Activated CD4-positive, alpha-beta T cell treated with anti-CD3 and anti-CD28 coated beads, Interleukin-2, amount 10 ng/mL, durations not matched to agents 7 days and 5 days (primary cell): ENCODE measurements around the gene HMGCL. TPM values are rescaled to one million over a fixed set of nuclear protein-coding genes. Genes with fewer than 3 reads are reported as not detected.
"Not testable (repeated sequence)": the region's sequence is repeated elsewhere in the genome, so short reads cannot be mapped to it uniquely, and the experiment has no call there.

Experiments
- CTCF ChIA-PET: fragments of 350-600 bp; sonication (Branson Sonifier 250); formaldehyde crosslinking; loops from one replicate; lab custom pipeline; 2021; ENCODE audit warnings: antibody characterized with exemption; lab: Charles Lee
- POLR2A ChIA-PET: fragments of 350-600 bp; sonication (Branson Sonifier 250); formaldehyde crosslinking; loops from one replicate; lab custom pipeline; 2021; ENCODE audit warnings: antibody characterized with exemption; lab: Charles Lee
- DNase-seq: peaks from one replicate; pipeline ENCODE4 v3.0.0-alpha.2; 2020
- H3K27ac Mint-ChIP-seq: one replicate; pipeline ENCODE4 v1.8.0; 2021; ENCODE audit warnings: mild to moderate bottlenecking, moderate library complexity, mixed read lengths
- H3K27me3 Mint-ChIP-seq: one replicate; pipeline ENCODE4 v1.8.0; 2021; ENCODE audit warnings: mixed read lengths
- H3K36me3 Mint-ChIP-seq: one replicate; pipeline ENCODE4 v1.8.0; 2021; ENCODE audit warnings: low read depth, mixed read lengths
- H3K4me1 Mint-ChIP-seq: one replicate; pipeline ENCODE4 v1.8.0; 2021; ENCODE audit warnings: mixed read lengths
- H3K4me3 Mint-ChIP-seq: one replicate; pipeline ENCODE4 v1.8.0; 2021; ENCODE audit warnings: mild to moderate bottlenecking, moderate library complexity, mixed read lengths
- H3K9me3 Mint-ChIP-seq: one replicate; pipeline ENCODE4 v1.8.0; 2021; ENCODE audit warnings: mixed read lengths
- total RNA-seq, 2 experiments: library from RNA; stranded (reverse); gene quantifications; one replicate each; pipeline ENCODE4 v1.2.3, GENCODE V29; 2021

HMGCL gene
- total RNA-seq, 2 experiments from 2014 or later = 22.1 to 25.2 TPM

DNA sequence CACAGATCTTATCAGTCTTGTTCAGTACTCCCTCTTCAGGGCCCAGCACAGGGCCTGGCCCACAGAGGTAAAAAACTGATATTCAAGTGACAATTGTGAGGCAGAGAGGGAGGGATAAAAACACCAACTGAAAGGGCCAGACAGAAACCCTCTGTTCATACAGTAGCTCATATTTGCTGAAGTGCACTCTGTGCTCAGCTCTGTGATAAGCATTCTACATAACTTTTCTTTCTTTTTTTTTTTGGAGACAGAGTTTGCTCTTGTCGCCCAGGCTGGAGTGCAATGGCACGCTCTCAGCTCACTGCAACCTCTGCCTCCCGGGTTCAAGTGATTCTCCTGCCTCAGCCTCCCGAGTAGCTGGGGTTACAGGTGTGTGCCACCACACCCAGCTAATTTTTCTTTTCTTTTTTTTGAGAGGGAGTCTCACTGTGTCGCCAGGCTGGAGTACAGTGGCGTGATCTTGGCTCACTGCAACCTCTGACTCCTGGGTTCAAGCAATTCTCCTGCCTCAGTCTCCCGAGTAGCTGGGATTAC, 22.4 kb downstream of the HMGCL start:
- not testable (repeated sequence) for H3K4me3 Mint-ChIP-seq, H3K36me3 Mint-ChIP-seq, DNase-seq, H3K9me3 Mint-ChIP-seq, H3K27me3 Mint-ChIP-seq, H3K27ac Mint-ChIP-seq
- ChIA-PET CTCF (interaction anchor here (0.5 to 3.1 kb wide), 5 partner anchors 8 to 456 kb away, joined by 3 to 27 read pairs (median 4); partner anchors contain the start of gene LYPLA2), POLR2A (interaction anchor here (0.7 kb wide), 1 partner anchor 57 kb away, joined by 5 read pairs; no protein-coding TSS in a partner anchor)
- peaks cover 25% of the 10 kb centered on the region for H3K4me1 Mint-ChIP-seq

GRCh38 chr1:23801876-23802275, 23.4 kb downstream of the HMGCL start:
- Mint-ChIP-seq H3K9me3 (no peaks in the 10 kb centered on the region), H3K27ac (peak overlapping the region; percentile 57), H3K4me3 (peak overlapping the region; percentile 95), H3K27me3 (no peaks in the 10 kb centered on the region), H3K4me1 (peaks cover 20% of the 10 kb centered on the region), H3K36me3 (peaks cover 6% of the 10 kb centered on the region)
- no peak for DNase-seq
- ChIA-PET CTCF (interaction anchor here (0.9 to 3.1 kb wide), 7 partner anchors 9 to 275 kb away, joined by 3 to 27 read pairs (median 4); partner anchors contain the start of genes PITHD1 and RPL11), POLR2A (interaction anchor here (0.7 kb wide), 1 partner anchor 58 kb away, joined by 5 read pairs; no protein-coding TSS in a partner anchor)

DNA sequence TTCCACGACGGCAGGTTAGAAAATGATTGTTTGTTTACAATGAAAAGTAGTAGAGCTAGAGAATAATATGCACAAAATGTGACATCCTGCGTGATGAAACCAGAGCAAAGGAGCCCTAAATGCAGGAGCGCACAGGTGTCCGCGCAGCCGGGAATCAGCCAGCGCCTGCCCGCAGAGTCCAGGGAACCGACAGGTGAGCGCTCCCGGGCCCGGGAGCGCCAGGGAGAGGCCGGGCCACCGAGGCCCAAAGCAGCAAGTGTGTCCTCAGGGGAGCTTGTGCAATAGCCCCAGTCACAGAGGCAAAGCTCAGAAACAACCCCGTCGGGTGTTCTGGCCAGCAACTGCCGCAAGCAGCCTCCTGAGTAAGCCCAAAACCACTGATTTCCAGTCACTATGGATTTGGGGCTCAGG, 23.9 kb downstream of the HMGCL start:
- no peaks in the 10 kb centered on the region for H3K9me3 Mint-ChIP-seq
- H3K36me3 Mint-ChIP-seq = peaks cover 9% of the 10 kb centered on the region
- CTCF ChIA-PET = interaction anchor here (0.9 to 3.1 kb wide), 6 partner anchors 10 to 274 kb away, joined by 3 to 27 read pairs (median 5); partner anchors contain the start of genes PITHD1 and RPL11
- DNase-seq = no peak
- no peaks in the 10 kb centered on the region for H3K27me3 Mint-ChIP-seq
- H3K4me3 Mint-ChIP-seq = peak overlapping the region; percentile 95
- H3K4me1 Mint-ChIP-seq = peaks cover 20% of the 10 kb centered on the region
- POLR2A ChIA-PET = no interaction called here
- H3K27ac Mint-ChIP-seq = peak overlapping the region; percentile 89

GRCh38 chr1:23800400-23801337, 24.6 kb downstream of the HMGCL start, which contains the start of gene GALE:
Gene GALE (minus strand): TSS chr1:23800754. CDS start chr1:23799007, 1,747 bp downstream.
- H3K4me3 Mint-ChIP-seq = peak within 1 kb of the TSS; percentile 95
- H3K27ac Mint-ChIP-seq = peak within 1 kb of the TSS; percentile 91
- peaks cover 20% of the 10 kb centered on the region for H3K4me1 Mint-ChIP-seq
- CTCF ChIA-PET = interaction anchor here (0.9 to 3.1 kb wide), 7 partner anchors 10 to 274 kb away, joined by 3 to 27 read pairs (median 4); partner anchors contain the start of genes PITHD1 and RPL11
- H3K9me3 Mint-ChIP-seq = no peaks in the 10 kb centered on the region
- no peaks in the 10 kb centered on the region for H3K27me3 Mint-ChIP-seq
- peaks cover 9% of the 10 kb centered on the region for H3K36me3 Mint-ChIP-seq
- POLR2A ChIA-PET = no interaction called here
- DNase-seq = peak; percentile 98

- ChIA-PET CTCF (interaction anchor here (0.6 to 3.3 kb wide), 4 partner anchors 10 to 258 kb away, joined by 3 to 27 read pairs (median 4); no protein-coding TSS in a partner anchor), POLR2A (no interaction called here)
- Mint-ChIP-seq H3K4me1 (peaks cover 20% of the 10 kb centered on the region), H3K9me3 (no peaks in the 10 kb centered on the region), H3K27ac (peak overlapping the region; percentile 91), H3K27me3 (no peaks in the 10 kb centered on the region), H3K36me3 (peaks cover 12% of the 10 kb centered on the region), H3K4me3 (peak overlapping the region; percentile 95)
- peak; percentile 35 for DNase-seq
Observed at GRCh38 chr1:23799570-23800399, 25.4 kb downstream of the HMGCL start.

DNA sequence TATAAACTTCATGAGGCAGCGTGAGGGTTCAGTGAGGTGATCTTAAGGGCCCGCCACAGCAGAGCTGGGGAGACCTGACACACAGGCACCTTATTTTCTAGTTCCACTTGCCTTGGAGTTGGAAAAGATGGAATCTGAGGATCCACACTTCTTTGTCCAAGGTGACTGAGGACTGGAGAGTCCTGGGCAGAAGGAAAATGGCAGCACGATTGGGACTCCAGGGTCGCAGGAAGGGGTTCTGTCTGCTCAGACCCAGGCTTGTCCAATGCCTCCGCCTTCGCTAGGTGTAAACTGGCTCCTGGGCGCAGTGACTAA, 26.0 kb downstream of the HMGCL start:
- Mint-ChIP-seq H3K9me3 (no peaks in the 10 kb centered on the region), H3K36me3 (peaks cover 12% of the 10 kb centered on the region), H3K4me3 (peak overlapping the region; percentile 95), H3K4me1 (peaks cover 20% of the 10 kb centered on the region), H3K27ac (peak overlapping the region; percentile 91), H3K27me3 (no peaks in the 10 kb centered on the region)
- ChIA-PET POLR2A (interaction anchor here (0.8 kb wide), 1 partner anchor 8 kb away, joined by 3 read pairs; no protein-coding TSS in a partner anchor), CTCF (interaction anchor here (0.6 to 3.3 kb wide), 4 partner anchors 10 to 258 kb away, joined by 3 to 27 read pairs (median 4); no protein-coding TSS in a partner anchor)
- DNase-seq = no peak

- H3K4me3 Mint-ChIP-seq = no peak overlapping the region
- H3K4me1 Mint-ChIP-seq = peaks cover 19% of the 10 kb centered on the region
- POLR2A ChIA-PET = interaction anchor here (0.8 kb wide), 1 partner anchor 9 kb away, joined by 3 read pairs; no protein-coding TSS in a partner anchor
- DNase-seq = no peak
- H3K36me3 Mint-ChIP-seq = peaks cover 12% of the 10 kb centered on the region
- no peaks in the 10 kb centered on the region for H3K27me3 Mint-ChIP-seq
- no peaks in the 10 kb centered on the region for H3K9me3 Mint-ChIP-seq
- CTCF ChIA-PET = interaction anchor here (0.9 to 3.3 kb wide), 3 partner anchors 10 to 24 kb away, joined by 4 to 27 read pairs (median 4); no protein-coding TSS in a partner anchor
- peak overlapping the region; percentile 7 for H3K27ac Mint-ChIP-seq
Observed at GRCh38 chr1:23798662-23799142, 26.5 kb downstream of the HMGCL start.

DNA sequence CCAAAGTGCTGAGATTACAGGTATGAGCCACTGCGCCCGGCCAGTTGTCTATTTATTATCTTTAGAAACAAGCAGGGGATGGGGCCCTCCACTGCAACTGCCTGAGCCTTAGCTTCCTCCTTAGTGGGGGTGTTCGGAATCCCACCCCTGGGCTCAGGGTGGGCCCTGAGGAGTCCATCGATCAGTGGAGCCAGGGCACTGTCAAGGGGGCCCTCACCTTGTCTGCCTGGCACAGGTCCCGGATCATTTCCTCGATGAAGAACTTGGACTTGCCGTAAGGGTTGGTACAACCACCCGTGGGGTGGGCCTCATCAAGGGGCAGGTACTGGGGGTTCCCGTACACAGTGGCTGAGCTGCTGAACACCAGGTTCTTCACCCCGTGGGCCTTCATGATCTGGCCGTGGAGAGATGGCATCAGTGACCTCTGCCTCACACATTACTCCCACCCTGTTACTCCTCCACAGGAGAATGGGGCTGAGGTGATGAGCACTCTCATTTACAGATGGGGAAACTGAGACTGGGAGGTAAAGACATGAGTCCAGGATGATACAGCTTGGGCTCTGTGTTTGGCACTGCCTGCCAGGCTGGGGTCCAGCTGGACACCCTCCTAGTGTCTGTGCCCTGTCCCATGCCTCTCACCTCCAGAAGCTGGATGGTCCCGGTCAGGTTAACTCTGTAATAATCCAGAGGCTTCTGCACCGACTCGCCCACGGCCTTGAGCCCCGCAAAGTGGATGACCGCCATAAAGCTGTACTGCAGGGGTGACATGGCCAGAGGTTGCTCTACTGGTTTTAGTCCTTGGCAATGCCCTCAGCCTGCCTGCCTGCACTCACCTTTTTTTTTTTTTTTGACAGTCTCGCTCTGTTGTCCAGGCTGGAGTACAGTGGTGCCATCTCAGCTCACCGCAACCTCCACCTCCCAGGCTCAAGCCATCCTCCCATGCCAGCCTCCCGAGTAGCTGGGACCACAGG, 27.5 kb downstream of the HMGCL start:
- Mint-ChIP-seq H3K36me3 (peaks cover 12% of the 10 kb centered on the region), H3K27me3 (no peaks in the 10 kb centered on the region), H3K27ac (peak overlapping the region; percentile 54), H3K4me3 (no peak overlapping the region), H3K9me3 (no peaks in the 10 kb centered on the region), H3K4me1 (peaks cover 19% of the 10 kb centered on the region)
- ChIA-PET CTCF (interaction anchor here (0.9 to 3.3 kb wide), 4 partner anchors 9 to 106 kb away, joined by 4 to 27 read pairs (median 4); partner anchors contain the start of gene RPL11), POLR2A (interaction anchor here (0.8 kb wide), 1 partner anchor 10 kb away, joined by 3 read pairs; no protein-coding TSS in a partner anchor)
- DNase-seq = no peak

DNA sequence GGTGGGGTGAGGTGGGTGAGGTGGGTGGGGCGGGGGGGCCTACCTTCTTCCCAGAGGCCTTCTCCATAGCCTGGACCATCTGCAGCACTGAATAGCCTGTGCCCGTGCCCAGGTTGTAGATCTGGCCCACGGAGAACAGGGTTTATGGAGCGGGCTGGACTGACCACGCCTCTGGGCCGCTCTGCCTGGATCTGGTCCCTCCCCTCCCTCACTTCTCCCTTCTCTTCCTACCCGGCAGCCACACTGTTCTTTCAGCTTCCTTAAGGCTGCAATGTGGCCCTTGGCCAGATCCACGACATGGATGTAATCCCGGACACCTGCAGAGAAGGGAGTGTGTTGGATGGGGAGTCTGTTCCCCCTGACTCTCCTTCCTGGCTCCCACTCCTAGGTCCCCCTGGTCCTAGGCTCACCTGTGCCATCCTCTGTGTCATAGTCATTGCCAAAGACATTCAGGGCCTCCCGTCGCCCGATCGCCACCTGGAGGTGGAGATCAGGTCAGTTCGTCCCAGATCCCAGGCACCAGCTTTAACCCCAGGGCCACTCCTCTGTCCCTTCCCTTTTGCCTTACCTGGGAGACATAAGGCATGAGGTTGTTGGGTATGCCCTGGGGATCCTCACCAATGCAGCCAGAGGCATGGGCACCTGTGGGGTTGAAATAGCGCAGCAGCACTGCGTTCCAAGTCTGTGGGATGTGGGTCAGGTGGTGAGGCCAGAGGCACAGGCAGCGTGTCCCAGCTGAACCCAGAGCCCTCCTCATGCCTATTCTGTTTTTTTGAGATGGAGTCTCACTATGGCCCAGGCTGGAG, 28.6 kb downstream of the HMGCL start:
- no peak for DNase-seq
- Mint-ChIP-seq H3K9me3 (no peaks in the 10 kb centered on the region), H3K27me3 (no peaks in the 10 kb centered on the region), H3K4me3 (no peak overlapping the region), H3K36me3 (peaks cover 12% of the 10 kb centered on the region), H3K4me1 (peaks cover 25% of the 10 kb centered on the region), H3K27ac (no peak overlapping the region)
- ChIA-PET CTCF (interaction anchor here (0.9 to 3.3 kb wide), 3 partner anchors 13 to 105 kb away, joined by 4 to 27 read pairs (median 5); partner anchors contain the start of gene RPL11), POLR2A (no interaction called here)
